ENCODE measurements around the gene TBX3.
A peak's percentile ranks its signal among the peaks of the same experiment; 100 is the strongest.

Gene TBX3

DNA sequence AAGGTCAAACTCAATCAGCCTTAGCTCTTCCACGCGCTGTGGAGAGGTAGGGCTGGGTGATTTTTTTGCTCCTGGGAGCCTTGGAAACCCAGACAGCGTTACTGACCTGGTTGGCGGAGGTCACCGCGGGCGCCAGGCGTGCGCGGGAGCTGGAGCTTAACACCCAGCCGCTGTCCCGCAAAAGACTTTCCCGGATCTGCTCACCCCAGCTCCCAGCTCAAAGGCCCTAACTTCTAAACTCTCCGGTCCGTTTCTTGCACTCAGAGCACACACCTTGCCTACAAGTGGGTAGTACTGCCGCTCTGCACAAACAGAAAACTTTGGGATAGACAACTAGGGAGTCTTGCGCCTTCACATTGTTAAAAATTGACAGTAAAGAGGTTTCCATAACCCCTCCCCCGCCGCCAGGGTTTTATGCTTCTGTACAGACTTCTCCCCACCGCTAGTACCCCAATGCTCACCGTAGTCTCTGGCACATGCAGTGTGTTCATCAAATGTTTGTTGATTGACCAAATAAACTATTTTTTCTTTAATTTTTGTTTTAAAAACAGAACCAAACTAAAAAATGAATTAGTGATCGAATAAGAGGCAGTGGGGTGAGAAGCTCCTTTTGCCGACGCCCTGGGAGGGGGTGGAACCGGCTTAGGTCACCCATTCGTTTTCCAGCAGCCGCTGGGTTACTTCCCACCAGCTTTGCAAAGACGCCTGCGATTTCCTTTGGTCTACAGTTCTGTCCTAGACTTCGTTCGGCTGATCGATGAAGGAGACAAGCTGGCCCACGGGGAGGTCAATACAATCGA is 12.7 kb upstream of the TBX3 start:
- no peak for DNase-seq (ENCODE audit: low spot score)

DNA sequence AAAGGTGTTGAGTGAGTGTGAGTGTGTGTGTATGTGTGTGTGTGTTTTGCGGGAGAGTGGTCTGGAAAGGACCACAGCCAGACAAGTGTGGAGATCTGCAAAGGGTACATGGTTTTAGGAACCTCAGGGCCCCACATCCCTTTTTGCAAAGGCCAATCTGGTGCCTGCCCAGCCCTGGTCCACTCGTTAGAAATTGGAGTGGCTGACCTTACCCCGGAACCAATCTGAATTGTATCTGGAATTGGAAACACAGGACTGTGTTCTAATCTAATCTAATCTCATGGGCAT is 11.3 kb upstream of the TBX3 start:
- DNase-seq (ENCODE audit: low spot score), result no peak

DNA sequence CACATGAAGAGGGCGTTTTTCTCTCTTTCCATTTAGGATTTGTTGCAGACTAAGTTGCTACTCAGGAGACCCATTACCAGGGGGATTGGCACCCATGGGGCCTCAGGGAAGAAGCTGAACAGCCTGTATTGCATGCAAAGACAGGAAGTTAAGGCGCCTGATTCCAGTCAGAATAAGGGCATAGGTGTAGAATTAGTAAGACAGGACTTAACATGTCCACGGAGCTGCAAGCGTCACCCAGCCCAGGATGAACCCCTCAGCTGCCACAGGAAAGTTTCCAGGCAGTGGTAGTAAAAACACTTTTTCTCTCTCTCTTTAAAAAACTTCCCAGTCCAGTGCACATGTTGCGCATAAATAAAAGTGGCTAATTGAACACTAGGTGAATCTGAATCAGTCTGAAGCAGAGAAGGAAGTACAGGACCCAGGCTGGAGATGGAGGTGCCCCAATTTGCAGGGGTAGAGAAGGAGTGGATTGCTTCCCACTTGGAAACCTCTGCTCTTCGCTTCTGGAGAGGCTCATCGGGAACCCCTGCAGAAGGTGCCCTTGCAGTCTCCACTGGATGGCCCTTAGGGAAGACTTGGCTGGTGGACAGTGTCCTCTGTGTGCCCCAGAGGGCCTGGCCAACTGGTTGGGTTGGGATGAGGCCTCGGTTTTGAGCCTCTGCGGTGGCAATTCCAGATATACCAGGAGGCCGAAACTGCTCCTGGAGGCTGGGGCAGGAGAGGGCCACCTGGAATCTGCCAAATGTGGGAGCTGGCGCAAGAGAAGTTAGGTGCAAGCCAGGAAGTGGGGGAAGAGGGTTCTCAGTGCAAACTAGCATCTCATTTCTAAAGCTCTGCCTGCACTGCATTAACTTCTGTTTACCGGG is 10.7 kb upstream of the TBX3 start:
- no peak for DNase-seq (ENCODE audit: low spot score)

DNA sequence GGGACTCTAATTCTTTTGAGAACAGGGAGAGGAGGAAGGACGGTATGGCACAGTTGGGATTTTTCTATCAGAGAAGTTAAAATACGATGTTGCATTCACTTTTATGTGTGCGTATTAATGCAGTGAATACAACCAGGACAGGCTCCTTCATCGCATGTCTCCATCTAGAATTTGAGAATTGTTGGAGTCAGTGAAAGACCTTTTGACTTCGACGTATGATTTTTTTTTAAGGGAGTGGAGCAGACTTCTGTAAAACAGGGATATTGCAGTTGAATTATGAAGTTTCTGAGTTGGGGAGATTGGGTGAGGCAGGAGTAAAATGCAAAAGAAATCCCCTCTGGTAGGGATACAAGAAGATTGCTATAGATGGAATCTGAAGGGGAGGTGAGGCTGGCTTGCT is 9.6 kb upstream of the TBX3 start:
- DNase-seq (ENCODE audit: low spot score), result no peak

DNA sequence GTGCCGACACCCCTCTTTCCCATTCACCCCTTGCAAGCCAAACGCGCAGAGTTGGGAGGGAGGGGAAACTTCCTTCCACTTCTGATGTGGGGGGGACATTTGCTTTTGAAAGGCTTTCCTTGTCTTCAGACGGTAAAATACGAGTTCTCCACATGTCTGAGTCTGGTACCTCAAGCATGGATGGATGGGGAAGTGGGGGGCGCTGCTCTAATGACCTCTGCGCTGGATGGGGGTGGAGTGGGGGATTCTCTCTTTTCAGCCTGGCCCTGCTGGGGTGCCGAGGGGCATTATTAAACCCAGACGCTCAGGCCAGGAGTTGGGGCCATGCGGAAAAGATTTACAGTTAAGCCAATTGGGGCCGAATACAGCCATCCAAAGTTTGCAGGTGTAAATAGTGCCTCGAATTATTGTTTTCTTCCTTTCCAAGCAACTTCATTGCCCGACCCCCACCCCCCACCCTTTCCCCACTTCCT is 9.1 kb upstream of the TBX3 start:
- no peak for DNase-seq (ENCODE audit: low spot score)

DNA sequence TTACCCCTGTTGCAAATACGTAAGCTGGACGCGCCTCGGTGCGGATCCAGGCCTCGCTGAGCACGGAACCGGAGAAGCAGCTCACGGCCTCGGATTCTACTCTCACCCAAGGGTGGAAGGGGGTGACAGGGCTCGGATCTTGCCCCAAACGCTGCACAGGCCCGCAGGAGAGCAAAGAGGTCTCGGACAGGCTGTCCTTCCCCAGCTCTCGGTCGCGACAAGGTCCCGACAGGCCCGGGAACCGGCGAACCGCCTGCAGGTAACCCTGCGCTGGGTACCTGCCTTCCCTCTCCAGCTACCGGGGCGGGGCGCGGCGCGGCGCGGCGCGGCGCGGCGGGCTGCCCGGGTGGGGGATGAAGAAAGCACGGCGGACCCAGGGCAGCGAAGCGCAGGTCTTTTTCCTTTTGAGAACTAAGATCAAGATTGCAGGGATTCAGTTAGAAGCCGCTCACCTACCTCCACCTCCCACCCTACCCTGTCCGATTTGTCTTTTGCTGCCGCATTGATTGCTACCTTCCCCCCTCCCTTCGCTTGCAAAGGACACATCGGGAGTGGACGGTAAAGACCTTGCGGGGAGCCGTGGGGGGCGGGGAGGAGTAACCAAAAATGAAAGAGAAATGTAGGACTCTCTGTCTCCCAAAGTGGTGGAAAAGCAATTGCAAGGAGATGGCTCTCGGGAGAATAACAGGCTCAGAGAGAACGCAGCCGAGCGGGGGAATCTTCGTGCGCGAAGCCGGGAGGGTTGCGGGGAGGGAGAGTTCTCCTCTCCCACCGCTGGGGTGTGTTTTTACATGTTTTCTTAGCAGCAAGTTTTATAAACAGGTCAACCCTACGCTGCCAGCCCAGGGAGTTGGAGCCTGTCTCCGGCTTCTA is 8.4 kb upstream of the TBX3 start:
- no peak for DNase-seq (ENCODE audit: low spot score)

DNA sequence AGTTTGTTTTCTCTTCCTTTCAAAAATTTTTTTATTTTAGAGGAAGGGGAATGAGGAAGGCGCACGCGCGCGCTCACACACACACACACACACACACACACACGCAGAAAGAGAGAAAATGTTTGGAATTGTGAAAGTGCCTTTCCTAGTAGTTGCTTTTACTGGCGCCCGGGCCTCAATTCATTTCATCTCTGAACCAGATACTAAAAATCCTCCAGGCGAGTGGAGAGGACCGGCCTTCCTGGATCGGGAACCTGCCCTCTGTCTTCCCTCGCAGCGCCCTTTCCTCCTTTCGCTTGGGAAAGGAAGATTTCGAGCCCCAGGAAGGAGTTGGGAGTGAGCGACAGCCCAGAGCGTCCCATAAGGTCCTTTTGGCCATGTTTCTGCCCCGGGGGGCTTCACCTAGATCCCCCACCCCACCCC is 7.8 kb upstream of the TBX3 start:
- no peak for DNase-seq (ENCODE audit: low spot score)

DNA sequence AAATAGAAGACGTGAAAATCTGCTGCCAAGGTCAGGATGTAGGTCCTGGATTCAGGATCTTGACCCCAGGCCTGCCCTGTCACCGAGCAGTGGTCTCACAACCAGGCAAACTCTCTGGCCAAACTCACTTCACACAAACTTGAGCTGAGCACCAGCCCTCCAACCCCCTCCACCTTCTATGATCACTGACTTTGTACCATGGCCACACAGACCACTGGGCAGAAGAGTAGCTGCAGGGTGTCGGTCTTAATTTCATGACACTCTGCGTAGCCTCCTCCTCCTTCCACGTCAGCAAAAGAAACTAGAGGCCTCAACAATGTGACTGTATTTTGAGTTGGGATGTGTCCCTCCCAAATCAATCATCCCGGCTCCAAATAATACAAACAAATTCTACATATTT is 7.2 kb upstream of the TBX3 start:
- DNase-seq (ENCODE audit: low spot score), result no peak

DNA sequence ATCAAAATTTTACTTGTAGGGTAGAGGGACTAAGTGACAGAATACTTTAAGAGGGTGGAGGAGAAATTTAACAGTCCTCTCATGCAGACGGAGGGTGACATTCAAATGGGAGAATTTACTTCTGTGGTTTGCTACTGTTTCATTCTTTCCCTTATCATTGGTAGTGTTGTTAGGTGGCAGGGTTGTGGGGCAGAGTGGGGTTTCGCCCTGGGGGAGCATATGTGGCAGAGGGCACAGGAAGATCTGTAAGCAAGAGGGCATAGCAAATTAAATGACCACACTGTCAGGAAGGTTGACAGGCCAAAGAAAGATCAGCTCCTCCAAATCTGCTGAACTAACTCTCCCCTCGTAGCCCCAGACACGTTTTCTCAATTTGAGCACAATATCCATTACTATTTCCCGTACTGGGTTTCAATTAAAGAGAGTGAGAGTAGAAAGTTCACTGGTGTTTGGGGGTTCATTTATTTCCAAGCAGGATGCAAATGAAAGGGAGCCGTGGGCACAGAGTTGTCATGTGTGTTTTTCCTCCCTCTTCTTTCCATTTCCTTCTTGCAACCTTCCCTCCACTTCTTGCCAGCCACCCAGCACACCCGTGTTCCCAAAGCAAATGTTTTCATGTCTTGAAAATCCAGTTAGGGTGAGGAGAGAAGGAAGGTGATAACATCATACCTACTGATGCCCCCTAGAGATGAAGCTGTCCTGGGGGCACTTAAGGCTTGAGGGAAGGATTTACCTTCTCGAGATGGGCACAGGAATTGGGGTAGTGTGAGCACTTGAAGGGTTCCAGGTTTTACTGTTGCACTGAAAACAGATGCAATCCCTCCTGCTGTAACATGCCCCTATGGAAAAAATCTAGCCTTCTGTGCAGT is 6.5 kb upstream of the TBX3 start:
- no peak for DNase-seq (ENCODE audit: low spot score)

DNA sequence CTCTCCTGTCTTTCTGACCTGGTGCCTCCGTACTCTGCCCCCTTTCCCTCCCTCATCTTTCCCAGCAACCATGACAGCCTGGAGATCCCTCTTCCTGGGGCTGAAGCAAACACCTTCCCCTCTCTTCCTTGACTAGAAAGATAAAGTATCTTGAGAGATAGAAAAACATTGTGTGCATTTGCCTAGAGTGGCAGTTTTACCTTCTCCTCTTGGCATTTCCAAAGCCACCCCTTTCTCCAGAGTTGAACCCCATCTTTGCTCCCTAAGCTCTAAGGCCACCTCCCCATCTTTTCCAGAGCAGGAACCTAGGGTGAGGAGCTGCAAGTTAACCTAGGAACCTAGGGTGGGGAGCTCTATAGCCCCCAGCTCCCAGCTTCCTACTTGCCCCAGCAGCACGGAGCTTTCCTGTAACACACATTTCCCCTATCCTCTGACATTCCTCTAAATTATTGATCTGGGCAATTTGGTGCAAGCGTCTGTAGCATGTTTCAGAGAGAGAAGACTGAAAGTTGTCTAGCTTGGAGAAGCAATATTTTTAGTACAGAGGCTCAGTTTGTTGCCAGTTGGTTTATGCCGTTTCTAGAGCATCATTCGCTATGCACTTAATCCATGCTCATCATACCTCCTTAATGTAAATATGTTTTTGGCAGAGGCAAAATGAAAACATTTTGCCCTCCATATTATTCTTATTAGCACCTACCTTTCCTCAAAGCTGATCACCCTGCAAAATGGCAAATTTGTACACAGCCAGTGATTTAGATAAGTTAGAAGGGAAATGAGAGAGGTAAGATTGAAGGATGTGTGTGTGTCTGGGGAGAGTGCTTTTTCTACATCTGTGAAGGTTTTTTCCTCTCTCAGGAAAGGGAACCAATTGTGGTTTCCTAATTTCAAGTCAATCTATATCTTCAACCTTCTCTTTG is 5.4 kb upstream of the TBX3 start:
- no peak for DNase-seq (ENCODE audit: low spot score)

DNA sequence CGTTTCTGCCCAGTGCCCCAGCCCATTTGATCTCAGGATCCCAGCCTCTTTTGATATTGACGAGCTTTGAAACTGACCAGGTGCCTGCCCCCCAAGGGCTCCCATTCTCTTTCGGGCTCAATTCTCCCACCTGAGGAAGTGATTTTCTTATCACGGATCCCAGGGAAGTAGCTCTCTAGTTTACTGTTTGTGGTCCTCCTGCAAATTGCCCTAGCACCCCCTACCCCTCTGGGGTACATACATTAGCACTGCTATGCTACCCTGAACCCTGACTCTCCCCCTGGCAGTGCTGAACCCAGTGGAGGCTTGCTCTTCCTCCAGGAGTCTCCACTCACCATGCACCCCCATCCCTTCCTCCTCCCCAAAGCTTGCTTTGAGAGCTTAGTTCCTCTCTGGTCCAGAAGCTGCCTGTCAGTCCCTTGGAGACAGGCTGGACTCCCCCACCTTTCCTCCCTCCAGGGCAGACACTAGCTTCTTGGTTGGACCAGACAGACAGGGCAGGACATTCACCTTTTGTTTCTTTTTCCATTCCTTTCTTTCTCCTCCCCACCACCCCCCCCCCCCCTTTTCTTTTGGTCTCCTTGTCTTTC is 4.4 kb upstream of the TBX3 start:
- no peak for DNase-seq (ENCODE audit: low spot score)

DNA sequence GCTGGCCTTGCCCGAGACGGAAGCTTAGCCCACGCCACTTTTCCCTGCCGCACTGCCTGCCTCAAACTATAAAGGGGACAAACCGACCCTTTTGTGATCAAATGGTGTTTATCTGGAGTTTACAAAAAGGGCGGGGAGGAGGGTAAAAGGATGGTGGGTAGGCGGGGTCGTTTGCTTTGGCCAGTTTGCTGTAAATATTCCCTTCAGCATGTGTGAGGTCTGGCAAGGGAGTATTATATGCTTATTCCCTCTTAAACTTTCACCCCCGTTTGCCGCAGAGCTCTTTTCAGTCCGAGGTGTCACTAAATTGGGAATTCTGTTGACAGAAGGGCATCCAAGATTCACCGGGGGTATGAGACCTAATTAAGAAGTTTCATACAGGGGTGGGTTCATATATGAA is 3.8 kb upstream of the TBX3 start:
- no peak for DNase-seq (ENCODE audit: low spot score)

DNA sequence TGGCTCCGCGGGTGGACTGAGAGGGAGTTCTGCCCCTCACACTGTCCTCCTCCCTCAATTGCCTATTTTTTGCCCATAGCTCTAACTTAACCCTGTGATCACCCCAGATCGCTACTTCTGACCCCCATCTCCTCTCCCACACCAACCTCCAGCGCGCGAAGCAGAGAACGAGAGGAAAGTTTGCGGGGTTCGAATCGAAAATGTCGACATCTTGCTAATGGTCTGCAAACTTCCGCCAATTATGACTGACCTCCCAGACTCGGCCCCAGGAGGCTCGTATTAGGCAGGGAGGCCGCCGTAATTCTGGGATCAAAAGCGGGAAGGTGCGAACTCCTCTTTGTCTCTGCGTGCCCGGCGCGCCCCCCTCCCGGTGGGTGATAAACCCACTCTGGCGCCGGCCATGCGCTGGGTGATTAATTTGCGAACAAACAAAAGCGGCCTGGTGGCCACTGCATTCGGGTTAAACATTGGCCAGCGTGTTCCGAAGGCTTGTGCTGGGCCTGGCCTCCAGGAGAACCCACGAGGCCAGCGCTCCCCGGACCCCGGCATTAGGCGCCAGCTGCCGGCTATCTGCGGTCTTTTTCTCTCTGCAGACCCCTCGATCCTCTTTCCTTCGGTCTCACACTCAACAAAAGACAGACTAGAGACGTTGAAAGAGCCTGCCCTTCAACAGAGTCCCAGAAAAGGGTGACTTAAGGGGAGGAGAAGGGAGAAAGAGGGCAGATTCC is 3.0 kb upstream of the TBX3 start:
- DNase-seq (ENCODE audit: low spot score), result no peak

DNA sequence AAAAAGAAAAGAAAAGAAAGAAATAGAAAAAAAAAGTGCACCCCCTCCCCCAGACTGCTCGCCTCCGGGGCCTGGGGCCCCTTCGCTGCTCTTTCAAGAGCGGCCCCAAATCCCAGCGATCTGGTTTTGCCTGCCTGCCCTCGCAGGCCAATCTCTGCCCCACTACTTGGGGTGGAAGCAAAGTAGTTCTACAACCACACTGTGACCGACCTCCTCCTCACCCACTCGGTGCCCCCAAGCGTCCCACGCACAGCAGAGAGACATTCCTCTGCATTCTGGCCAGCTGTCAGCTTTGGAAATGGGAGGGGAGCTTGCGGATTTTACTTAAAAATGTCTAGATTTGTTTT is 2.4 kb upstream of the TBX3 start:
- no peak for DNase-seq (ENCODE audit: low spot score)

DNA sequence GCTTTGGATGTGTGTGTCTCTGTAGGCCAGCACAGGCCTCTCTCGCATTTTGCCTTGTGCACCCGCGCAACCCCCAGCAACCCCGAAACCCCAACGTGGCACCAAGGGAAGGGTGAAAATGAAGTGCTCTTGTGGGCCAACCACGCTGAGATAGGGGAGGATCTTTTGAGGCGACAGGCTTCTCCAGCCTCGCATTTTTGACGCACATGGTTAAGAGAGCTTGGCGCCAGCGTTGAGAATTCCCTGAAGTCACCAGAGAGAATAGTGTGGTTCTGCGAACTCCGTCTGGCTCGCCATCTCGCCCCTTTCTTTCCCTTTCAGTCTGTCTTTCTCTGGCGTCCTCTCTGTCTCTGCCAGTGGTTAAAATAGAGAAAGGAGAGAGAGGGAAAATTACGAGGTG is 1.9 kb upstream of the TBX3 start:
- DNase-seq (ENCODE audit: low spot score), result peak; percentile 46

DNA sequence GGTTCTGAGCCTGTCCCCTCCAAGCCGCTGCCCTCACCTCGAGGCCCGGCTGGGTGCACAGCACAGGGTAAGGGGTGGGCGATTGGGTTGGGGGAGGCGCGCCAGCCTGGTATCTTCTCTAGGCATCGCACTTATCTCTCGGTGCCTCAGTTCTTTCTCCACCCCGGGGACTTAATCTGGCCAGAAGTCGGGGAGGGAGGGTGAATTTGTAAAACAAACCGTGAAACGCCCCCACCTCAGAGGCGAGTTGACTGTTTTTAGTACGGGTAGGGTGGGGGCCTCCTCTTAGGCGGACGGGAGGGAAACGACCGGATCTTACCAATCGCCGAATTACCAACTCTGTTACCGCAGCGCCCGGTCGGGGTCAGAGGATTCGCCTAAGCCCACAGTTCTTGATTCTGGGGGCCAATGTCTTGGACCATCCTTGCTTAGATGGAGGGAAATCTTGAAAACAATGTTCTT is 1.4 kb upstream of the TBX3 start:
- peak; percentile 54 for DNase-seq (ENCODE audit: low spot score)

DNA sequence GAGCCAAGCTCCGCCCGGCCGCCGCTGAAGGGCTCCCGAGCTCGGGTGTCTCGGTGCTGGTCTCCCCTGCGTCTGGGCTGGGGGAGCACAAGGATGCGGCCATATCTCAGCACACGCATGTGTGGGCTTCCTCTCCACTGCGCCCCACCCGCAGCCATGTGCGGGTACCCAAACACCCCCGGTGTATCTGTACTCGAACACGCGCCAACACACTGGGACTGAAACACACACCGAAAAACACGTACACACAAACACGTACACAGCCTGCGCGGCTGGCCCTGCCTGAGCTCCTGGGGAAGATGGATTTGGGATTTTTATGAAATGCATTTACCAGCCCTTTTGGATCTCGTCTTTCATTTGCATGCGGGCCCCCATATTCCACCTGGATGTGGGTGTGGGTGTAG is 897 bp upstream of the TBX3 start:
- no peak for DNase-seq (ENCODE audit: low spot score)

DNA sequence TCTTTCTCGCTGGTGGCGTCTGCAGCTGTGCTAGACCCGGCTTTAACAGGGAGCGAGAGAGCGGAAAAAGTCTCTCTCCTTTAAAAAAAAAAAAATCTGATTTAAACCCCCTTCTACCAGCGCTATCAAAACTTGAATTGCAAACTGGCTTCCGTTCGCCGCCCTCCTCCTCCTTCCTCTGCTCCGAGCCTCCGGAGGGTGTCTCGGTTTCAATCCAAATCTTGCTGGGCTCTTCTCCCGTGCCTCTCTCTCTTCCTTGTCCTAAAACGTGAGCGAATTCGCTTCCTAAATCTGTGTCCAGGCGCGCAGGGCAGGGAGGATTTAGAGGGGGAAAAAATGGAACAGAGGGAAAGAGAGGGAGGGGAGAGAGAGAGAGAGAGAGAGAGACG is 272 bp downstream of the TBX3 start:
- no peak for DNase-seq (ENCODE audit: low spot score)

Measured in SK-N-DZ (cell line).